GOT3 (cell line): ENCODE data around the gene PAK5.

Experiments
- DNase-seq: peaks from one replicate; lab custom pipeline; 2025; ENCODE audit warnings: mixed read lengths; lab: John Stamatoyannopoulos, UW

Gene PAK5

GRCh38 chr20:9789131-9789530 lies 49.7 kb downstream of the PAK5 start:
- no peak for DNase-seq

- no peak for DNase-seq
Observed at GRCh38 chr20:9775176-9775575, 63.7 kb downstream of the PAK5 start.

- no peak for DNase-seq
Observed at GRCh38 chr20:9769954-9770353, 68.9 kb downstream of the PAK5 start.

- DNase-seq: no peak
Observed at GRCh38 chr20:9761476-9761875, 77.4 kb downstream of the PAK5 start.

- no peak for DNase-seq
Observed at GRCh38 chr20:9759392-9759791, 79.5 kb downstream of the PAK5 start.

GRCh38 chr20:9758752-9759151 lies 80.1 kb downstream of the PAK5 start:
- no peak for DNase-seq

- no peak for DNase-seq
Observed at GRCh38 chr20:9756660-9757059, 82.2 kb downstream of the PAK5 start.

- DNase-seq: no peak
Observed at GRCh38 chr20:9755301-9755700, 83.6 kb downstream of the PAK5 start.

- no peak for DNase-seq
Observed at GRCh38 chr20:9744551-9744950, 94.3 kb downstream of the PAK5 start.

- DNase-seq: no peak
Observed at GRCh38 chr20:9743871-9744270, 95.0 kb downstream of the PAK5 start.

GRCh38 chr20:9742821-9743220 lies 96.1 kb downstream of the PAK5 start:
- DNase-seq: no peak

- DNase-seq: no peak
Observed at GRCh38 chr20:9741996-9742395, 96.9 kb downstream of the PAK5 start.

- no peak for DNase-seq
Observed at GRCh38 chr20:9740486-9740885, 98.4 kb downstream of the PAK5 start.

GRCh38 chr20:9739991-9740390 lies 98.9 kb downstream of the PAK5 start:
- no peak for DNase-seq

- no peak for DNase-seq
Observed at GRCh38 chr20:9736373-9736772, 102.5 kb downstream of the PAK5 start.

GRCh38 chr20:9723501-9724202 lies 115.2 kb downstream of the PAK5 start:
- no peak for DNase-seq

GRCh38 chr20:9711872-9712271 lies 127.0 kb downstream of the PAK5 start:
- DNase-seq: no peak

- no peak for DNase-seq
Observed at GRCh38 chr20:9710685-9711084, 128.2 kb downstream of the PAK5 start.

- DNase-seq: no peak
Observed at GRCh38 chr20:9705722-9706476, 133.0 kb downstream of the PAK5 start.

- no peak for DNase-seq
Observed at GRCh38 chr20:9699181-9699580, 139.7 kb downstream of the PAK5 start.

- no peak for DNase-seq
Observed at GRCh38 chr20:9689041-9689440, 149.8 kb downstream of the PAK5 start.

GRCh38 chr20:9686866-9687265 lies 152.0 kb downstream of the PAK5 start:
- no peak for DNase-seq

- DNase-seq: no peak
Observed at GRCh38 chr20:9686455-9686854, 152.4 kb downstream of the PAK5 start.

- DNase-seq: no peak
Observed at GRCh38 chr20:9686001-9686400, 152.9 kb downstream of the PAK5 start.
